Rectal smooth muscle tissue (tissue), 1 donor: ENCODE results near the gene AGL.
"Not testable (repeated sequence)": the region's sequence is repeated elsewhere in the genome, so short reads cannot be mapped to it uniquely, and the experiment has no call there.

ENCODE experiments used
- H3K27ac ChIP-seq: one replicate; pipeline ENCODE4 v1.7.0; 2013; ENCODE audit warnings: low read depth, low read length, inconsistent platforms
- H3K27me3 ChIP-seq: one replicate; pipeline ENCODE4 v1.7.0; 2013; ENCODE audit warnings: low read length; ENCODE audit not compliant: control insufficient read depth, insufficient read depth
- H3K36me3 ChIP-seq: one replicate; pipeline ENCODE4 v1.7.0; 2013; ENCODE audit warnings: low read length; ENCODE audit not compliant: control insufficient read depth, insufficient read depth
- H3K4me1 ChIP-seq: one replicate; pipeline ENCODE4 v1.7.0; 2013; ENCODE audit warnings: low read length; ENCODE audit not compliant: control insufficient read depth, insufficient read depth
- H3K4me3 ChIP-seq: one replicate; pipeline ENCODE4 v1.7.0; 2013; ENCODE audit warnings: low read length
- H3K9ac ChIP-seq: one replicate; pipeline ENCODE4 v1.7.0; 2013; ENCODE audit warnings: low read length

Gene AGL

DNA sequence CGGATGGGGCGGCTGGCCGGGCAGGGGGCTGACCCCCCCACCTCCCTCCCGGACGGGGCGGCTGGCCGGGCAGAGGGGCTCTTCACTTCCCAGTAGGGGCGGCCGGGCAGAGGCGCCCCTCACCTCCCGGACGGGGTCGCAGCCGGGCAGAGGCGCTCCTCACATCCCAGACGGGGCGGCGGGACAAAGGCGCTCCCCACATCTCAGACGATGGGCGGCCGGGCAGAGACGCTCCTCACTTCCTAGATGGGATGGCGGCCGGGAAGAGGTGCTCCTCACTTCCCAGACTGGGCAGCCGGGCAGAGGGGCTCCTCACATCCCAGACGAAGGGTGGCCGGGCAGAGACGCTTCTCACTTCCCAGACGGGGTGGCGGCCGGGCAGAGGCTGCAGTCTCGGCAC is 6.9 kb downstream of the AGL start:
- H3K4me1 ChIP-seq, H3K27me3 ChIP-seq, H3K36me3 ChIP-seq, H3K27ac ChIP-seq, H3K4me3 ChIP-seq, H3K9ac ChIP-seq: not testable (repeated sequence)

DNA sequence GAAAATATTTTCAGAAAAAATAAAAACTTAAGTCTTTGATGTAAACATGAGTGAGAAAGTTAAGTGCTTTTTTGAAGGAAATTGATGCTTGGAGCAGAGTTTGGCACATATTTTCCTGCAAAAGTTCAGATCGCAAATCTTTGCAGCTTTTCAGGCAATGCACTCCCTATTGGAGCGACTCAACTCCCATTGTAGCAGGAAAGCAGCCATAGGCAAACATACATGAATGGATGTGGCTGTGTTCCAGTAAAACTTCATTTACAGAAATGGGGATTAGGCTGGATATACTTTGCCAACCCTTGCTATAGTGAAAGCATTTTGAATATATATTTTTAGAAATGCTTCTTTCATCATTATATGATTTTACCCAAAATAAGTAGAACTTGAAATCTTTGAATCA is 8.1 kb downstream of the AGL start:
- no peaks in the 10 kb centered on the region for H3K4me1 ChIP-seq
- H3K4me3 ChIP-seq: no peak overlapping the region
- H3K36me3 ChIP-seq: no peaks in the 10 kb centered on the region
- no peaks in the 10 kb centered on the region for H3K27me3 ChIP-seq
- H3K9ac ChIP-seq: no peak overlapping the region
- H3K27ac ChIP-seq: no peak overlapping the region

- Histone ChIP-seq H3K4me3 (no peak overlapping the region), H3K9ac (no peak overlapping the region), H3K4me1 (no peaks in the 10 kb centered on the region), H3K27ac (no peak overlapping the region), H3K36me3 (no peaks in the 10 kb centered on the region), H3K27me3 (no peaks in the 10 kb centered on the region)
Observed at GRCh38 chr1:99858881-99859280, 8.7 kb downstream of the AGL start.

DNA sequence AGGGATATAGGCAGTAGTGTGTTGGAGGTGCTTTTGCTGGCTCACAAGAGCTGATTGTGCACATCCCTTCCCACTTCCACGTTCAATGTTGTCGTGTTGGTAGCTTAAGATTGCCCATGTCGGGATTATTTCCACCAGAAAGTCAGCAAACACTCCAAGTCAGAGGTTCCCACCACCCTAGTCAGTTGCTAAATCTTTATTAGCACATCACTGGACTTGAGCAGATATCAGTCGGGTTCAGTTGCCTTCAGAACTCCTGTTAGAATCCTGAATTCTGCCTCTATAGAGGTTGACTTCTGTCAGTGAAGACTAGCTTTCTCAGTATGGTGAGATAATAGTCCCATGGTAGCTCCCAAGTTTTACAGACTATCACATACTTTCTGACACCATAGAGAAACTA is 10.5 kb downstream of the AGL start:
- Histone ChIP-seq H3K27me3 (no peaks in the 10 kb centered on the region), H3K27ac (no peak overlapping the region), H3K9ac (no peak overlapping the region), H3K4me3 (no peak overlapping the region), H3K4me1 (no peaks in the 10 kb centered on the region), H3K36me3 (no peaks in the 10 kb centered on the region)

DNA sequence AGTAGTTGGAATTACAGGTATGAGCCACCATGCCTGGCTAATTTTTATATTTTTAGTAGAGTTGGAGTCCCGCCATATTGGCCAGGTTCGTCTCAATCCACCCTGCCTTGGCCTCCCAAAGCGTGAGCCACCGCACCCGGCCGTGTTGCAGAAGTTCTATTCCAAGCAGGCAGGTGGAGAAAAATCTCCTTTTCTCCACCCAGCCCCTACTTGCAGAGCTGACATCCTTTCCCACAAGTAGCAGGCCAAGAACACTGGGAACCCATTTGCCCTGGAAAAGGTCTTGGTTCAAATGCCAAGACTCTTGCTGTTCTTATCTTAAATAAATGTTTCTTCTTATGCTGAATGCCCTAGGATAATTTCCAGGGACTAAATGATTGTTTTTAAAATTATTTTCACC is 17.5 kb downstream of the AGL start:
- no peaks in the 10 kb centered on the region for H3K4me1 ChIP-seq
- H3K4me3 ChIP-seq: no peak overlapping the region
- no peaks in the 10 kb centered on the region for H3K27me3 ChIP-seq
- peaks cover 2% of the 10 kb centered on the region for H3K36me3 ChIP-seq
- H3K27ac ChIP-seq: no peak overlapping the region
- H3K9ac ChIP-seq: no peak overlapping the region

GRCh38 chr1:99869304-99869703 is 19.1 kb downstream of the AGL start:
- peaks cover 2% of the 10 kb centered on the region for H3K36me3 ChIP-seq
- no peaks in the 10 kb centered on the region for H3K4me1 ChIP-seq
- no peak overlapping the region for H3K27ac ChIP-seq

DNA sequence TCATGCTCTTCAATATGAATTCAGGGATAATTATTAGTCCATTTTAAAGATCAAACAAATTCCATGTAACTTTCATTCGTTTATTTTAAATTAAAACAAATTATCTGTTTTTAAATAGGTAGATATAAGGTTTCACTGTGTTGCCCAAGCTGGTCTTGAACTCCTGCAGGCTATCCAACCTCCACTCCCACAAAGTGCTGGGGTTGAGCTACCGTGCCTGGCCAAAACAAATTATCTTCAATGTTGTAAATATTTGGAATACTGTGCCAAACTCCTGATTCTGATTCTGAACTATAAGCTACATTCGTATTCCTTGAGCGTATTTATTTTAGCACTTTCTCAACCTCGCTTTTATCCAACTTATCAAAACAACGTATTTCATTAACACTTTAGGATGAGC is 19.6 kb downstream of the AGL start:
- Histone ChIP-seq H3K4me3 (no peak overlapping the region), H3K27ac (no peak overlapping the region)

More at GRCh38 chr1:99869304-99869703, 19.1 kb downstream of the AGL start:
- Histone ChIP-seq H3K4me3 (no peak overlapping the region), H3K9ac (no peak overlapping the region), H3K27me3 (no peaks in the 10 kb centered on the region)

GRCh38 chr1:99872063-99872462 is 21.9 kb downstream of the AGL start:
- no peak overlapping the region for H3K4me3 ChIP-seq
- no peaks in the 10 kb centered on the region for H3K4me1 ChIP-seq
- no peaks in the 10 kb centered on the region for H3K27me3 ChIP-seq
- peaks cover 2% of the 10 kb centered on the region for H3K36me3 ChIP-seq
- H3K27ac ChIP-seq: no peak overlapping the region
- no peak overlapping the region for H3K9ac ChIP-seq

More for the DNA sequence above, 19.6 kb downstream of the AGL start:
- Histone ChIP-seq H3K36me3 (peaks cover 2% of the 10 kb centered on the region), H3K9ac (no peak overlapping the region), H3K27me3 (no peaks in the 10 kb centered on the region), H3K4me1 (no peaks in the 10 kb centered on the region)

DNA sequence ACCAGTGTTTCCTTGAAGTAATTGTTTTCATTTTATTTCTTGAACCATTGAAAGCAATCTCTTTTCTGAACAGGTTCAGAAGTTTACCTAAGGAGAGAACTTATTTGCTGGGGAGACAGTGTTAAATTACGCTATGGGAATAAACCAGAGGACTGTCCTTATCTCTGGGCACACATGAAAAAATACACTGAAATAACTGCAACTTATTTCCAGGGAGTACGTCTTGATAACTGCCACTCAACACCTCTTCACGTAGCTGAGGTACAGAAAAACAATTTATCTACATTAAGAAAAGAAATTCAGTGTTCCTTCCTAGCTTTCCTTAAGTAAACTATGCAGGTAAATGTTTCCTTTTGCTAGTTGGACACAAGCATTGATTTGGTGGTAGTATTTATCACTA is 27.4 kb downstream of the AGL start:
- Histone ChIP-seq H3K27ac (no peak overlapping the region), H3K4me3 (no peak overlapping the region), H3K27me3 (no peaks in the 10 kb centered on the region), H3K36me3 (no peaks in the 10 kb centered on the region), H3K9ac (no peak overlapping the region), H3K4me1 (no peaks in the 10 kb centered on the region)

- Histone ChIP-seq H3K27ac (no peak overlapping the region), H3K27me3 (no peaks in the 10 kb centered on the region), H3K9ac (no peak overlapping the region), H3K4me3 (no peak overlapping the region), H3K36me3 (no peaks in the 10 kb centered on the region), H3K4me1 (no peaks in the 10 kb centered on the region)
Observed at GRCh38 chr1:99886179-99886578, 36.0 kb downstream of the AGL start.

- peaks cover 4% of the 10 kb centered on the region for H3K36me3 ChIP-seq
- no peak overlapping the region for H3K9ac ChIP-seq
- no peak overlapping the region for H3K4me3 ChIP-seq
Observed at GRCh38 chr1:99886841-99887240, 36.7 kb downstream of the AGL start.

DNA sequence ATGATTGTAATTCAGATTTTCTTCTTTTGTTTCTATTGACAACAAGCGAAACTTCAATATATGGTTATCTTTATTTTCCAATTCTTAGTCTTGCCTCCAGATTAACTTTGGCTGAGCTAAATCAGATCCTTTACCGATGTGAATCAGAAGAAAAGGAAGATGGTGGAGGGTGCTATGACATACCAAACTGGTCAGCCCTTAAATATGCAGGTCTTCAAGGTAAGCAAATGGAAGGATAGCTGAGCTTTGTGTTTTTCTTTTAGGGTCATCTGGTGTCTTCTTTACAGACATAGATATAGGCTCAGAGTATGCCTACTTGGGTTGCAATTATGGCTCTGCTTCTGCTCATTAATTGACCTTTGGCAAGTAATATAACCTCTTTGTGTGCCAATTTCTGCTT is 37.7 kb downstream of the AGL start:
- Histone ChIP-seq H3K4me1 (no peaks in the 10 kb centered on the region), H3K36me3 (peaks cover 4% of the 10 kb centered on the region), H3K9ac (no peak overlapping the region), H3K27ac (no peak overlapping the region), H3K27me3 (no peaks in the 10 kb centered on the region), H3K4me3 (no peak overlapping the region)

More at GRCh38 chr1:99886841-99887240, 36.7 kb downstream of the AGL start:
- no peaks in the 10 kb centered on the region for H3K27me3 ChIP-seq
- no peak overlapping the region for H3K27ac ChIP-seq
- no peaks in the 10 kb centered on the region for H3K4me1 ChIP-seq

GRCh38 chr1:99891997-99892396 is 41.8 kb downstream of the AGL start:
- no peak overlapping the region for H3K27ac ChIP-seq
- H3K36me3 ChIP-seq: peaks cover 8% of the 10 kb centered on the region
- no peak overlapping the region for H3K9ac ChIP-seq
- no peak overlapping the region for H3K4me3 ChIP-seq
- no peaks in the 10 kb centered on the region for H3K4me1 ChIP-seq
- no peaks in the 10 kb centered on the region for H3K27me3 ChIP-seq
